ENCODE data around the gene CRIM1.

- no peak for TF ChIP-seq CTCF (conservative IDR thresholded peaks at IDR 0.05 in 1 of 2, IDR thresholded peaks at IDR 0.05 in 1 of 2; ENCODE audit: low read depth in 1 of 2, low read length in 2 of 2)
- no peak for TF ChIP-seq EZH2 (IDR thresholded peaks at IDR 0.05; ENCODE audit: low read length, missing control alignments)
Measured at GRCh38 chr2:36367895-36368353, 12.3 kb downstream of the CRIM1 start.

Data from fibroblast of lung (primary cell).